Measurements from ENCODE around the gene SPCS1. TPM values are rescaled to one million over a fixed set of nuclear protein-coding genes. Genes with fewer than 3 reads are reported as not detected.

SPCS1 gene
- total and polyA plus RNA-seq, 4 donors, result 56.0 to 150 (median 115) TPM

GRCh38 chr3:52710512-52710911, 4.6 kb downstream of the SPCS1 start:
- DNase-seq (ENCODE audit: low read depth in 4 of 6, low spot score in 6 of 6), result no peak
- Histone ChIP-seq H3K4me1 (ENCODE audit: control insufficient read depth, insufficient read depth, low read length) (peaks cover 22% of the 10 kb centered on the region), H3K27ac (ENCODE audit: low read depth, low read length) (no peak overlapping the region), H3K9me3 (ENCODE audit: control insufficient read depth, insufficient read depth, low read length) (no peaks in the 10 kb centered on the region), H3K36me3 (ENCODE audit: control insufficient read depth, insufficient read depth, low read length) (peaks cover 30% of the 10 kb centered on the region), H3K4me3 (ENCODE audit: low read depth, low read length) (no peak overlapping the region), H3K27me3 (ENCODE audit: control insufficient read depth, insufficient read depth, low read length) (no peaks in the 10 kb centered on the region)
- WGBS (ENCODE audit: insufficient coverage), result no CpG with 5 or more reads among the region's 2 CpGs

- H3K9me3 ChIP-seq (ENCODE audit: control insufficient read depth, insufficient read depth, low read length), result no peaks in the 10 kb centered on the region
- WGBS (ENCODE audit: insufficient coverage), result 79% methylated on average over 12 of the region's 17 CpGs
- H3K27ac ChIP-seq (ENCODE audit: low read depth, low read length), result no peak overlapping the region
- peaks cover 35% of the 10 kb centered on the region for H3K36me3 ChIP-seq (ENCODE audit: control insufficient read depth, insufficient read depth, low read length)
- no peak overlapping the region for H3K4me3 ChIP-seq (ENCODE audit: low read depth, low read length)
- H3K4me1 ChIP-seq (ENCODE audit: control insufficient read depth, insufficient read depth, low read length), result peaks cover 14% of the 10 kb centered on the region
- peak in 2 of 6 donors; percentile 4 to 21 for DNase-seq (ENCODE audit: low read depth in 4 of 6, low spot score in 6 of 6)
- H3K27me3 ChIP-seq (ENCODE audit: control insufficient read depth, insufficient read depth, low read length), result no peaks in the 10 kb centered on the region
Measured at GRCh38 chr3:52712291-52713212, 6.6 kb downstream of the SPCS1 start.

GRCh38 chr3:52714335-52715302, 8.7 kb downstream of the SPCS1 start:
- Histone ChIP-seq H3K4me1 (ENCODE audit: control insufficient read depth, insufficient read depth, low read length) (peaks cover 14% of the 10 kb centered on the region), H3K27me3 (ENCODE audit: control insufficient read depth, insufficient read depth, low read length) (no peaks in the 10 kb centered on the region), H3K27ac (ENCODE audit: low read depth, low read length) (no peak overlapping the region), H3K4me3 (ENCODE audit: low read depth, low read length) (no peak overlapping the region), H3K36me3 (ENCODE audit: control insufficient read depth, insufficient read depth, low read length) (peaks cover 40% of the 10 kb centered on the region), H3K9me3 (ENCODE audit: control insufficient read depth, insufficient read depth, low read length) (peaks cover under 1% of the 10 kb centered on the region)
- DNase-seq (ENCODE audit: low read depth in 4 of 6, low spot score in 6 of 6), result no peak
- WGBS (ENCODE audit: insufficient coverage), result 32% methylated on average over 37 of the region's 39 CpGs

GRCh38 chr3:52715714-52716305, 9.9 kb downstream of the SPCS1 start:
- Histone ChIP-seq H3K9me3 (ENCODE audit: control insufficient read depth, insufficient read depth, low read length) (peaks cover 1% of the 10 kb centered on the region), H3K4me3 (ENCODE audit: low read depth, low read length) (no peak overlapping the region), H3K27me3 (ENCODE audit: control insufficient read depth, insufficient read depth, low read length) (no peaks in the 10 kb centered on the region), H3K36me3 (ENCODE audit: control insufficient read depth, insufficient read depth, low read length) (peaks cover 34% of the 10 kb centered on the region), H3K4me1 (ENCODE audit: control insufficient read depth, insufficient read depth, low read length) (peaks cover 14% of the 10 kb centered on the region), H3K27ac (ENCODE audit: low read depth, low read length) (no peak overlapping the region)
- WGBS (ENCODE audit: insufficient coverage), result 96% methylated on average over 10 of the region's 11 CpGs
- DNase-seq (ENCODE audit: low read depth in 4 of 6, low spot score in 6 of 6), result no peak

GRCh38 chr3:52719618-52720017, 13.7 kb downstream of the SPCS1 start:
- no peak for DNase-seq (ENCODE audit: low read depth in 4 of 6, low spot score in 6 of 6)
- Histone ChIP-seq H3K27ac (ENCODE audit: low read depth, low read length) (no peak overlapping the region), H3K36me3 (ENCODE audit: control insufficient read depth, insufficient read depth, low read length) (peaks cover 28% of the 10 kb centered on the region), H3K9me3 (ENCODE audit: control insufficient read depth, insufficient read depth, low read length) (peaks cover 1% of the 10 kb centered on the region), H3K4me3 (ENCODE audit: low read depth, low read length) (no peak overlapping the region), H3K4me1 (ENCODE audit: control insufficient read depth, insufficient read depth, low read length) (peaks cover 5% of the 10 kb centered on the region), H3K27me3 (ENCODE audit: control insufficient read depth, insufficient read depth, low read length) (no peaks in the 10 kb centered on the region)

- H3K9me3 ChIP-seq (ENCODE audit: control insufficient read depth, insufficient read depth, low read length), result peaks cover 1% of the 10 kb centered on the region
- no peaks in the 10 kb centered on the region for H3K27me3 ChIP-seq (ENCODE audit: control insufficient read depth, insufficient read depth, low read length)
- WGBS (ENCODE audit: insufficient coverage), result 94% methylated on average over 4 of the region's 6 CpGs
- no peak for DNase-seq (ENCODE audit: low read depth in 4 of 6, low spot score in 6 of 6)
- no peaks in the 10 kb centered on the region for H3K4me1 ChIP-seq (ENCODE audit: control insufficient read depth, insufficient read depth, low read length)
- no peak overlapping the region for H3K4me3 ChIP-seq (ENCODE audit: low read depth, low read length)
- H3K27ac ChIP-seq (ENCODE audit: low read depth, low read length), result no peak overlapping the region
- peaks cover 16% of the 10 kb centered on the region for H3K36me3 ChIP-seq (ENCODE audit: control insufficient read depth, insufficient read depth, low read length)
Measured at GRCh38 chr3:52721002-52721729, 15.3 kb downstream of the SPCS1 start.

GRCh38 chr3:52721730-52722008, 15.8 kb downstream of the SPCS1 start:
- peaks cover 16% of the 10 kb centered on the region for H3K36me3 ChIP-seq (ENCODE audit: control insufficient read depth, insufficient read depth, low read length)
- H3K27ac ChIP-seq (ENCODE audit: low read depth, low read length), result no peak overlapping the region
- H3K27me3 ChIP-seq (ENCODE audit: control insufficient read depth, insufficient read depth, low read length), result no peaks in the 10 kb centered on the region
- no peak overlapping the region for H3K4me3 ChIP-seq (ENCODE audit: low read depth, low read length)
- peaks cover 1% of the 10 kb centered on the region for H3K9me3 ChIP-seq (ENCODE audit: control insufficient read depth, insufficient read depth, low read length)
- WGBS (ENCODE audit: insufficient coverage), result 100% methylated on average over 1 of the region's 1 CpG
- DNase-seq (ENCODE audit: low read depth in 4 of 6, low spot score in 6 of 6), result no peak
- no peaks in the 10 kb centered on the region for H3K4me1 ChIP-seq (ENCODE audit: control insufficient read depth, insufficient read depth, low read length)

GRCh38 chr3:52722491-52722890, 16.6 kb downstream of the SPCS1 start:
- Histone ChIP-seq H3K36me3 (ENCODE audit: control insufficient read depth, insufficient read depth, low read length) (peaks cover 17% of the 10 kb centered on the region), H3K27me3 (ENCODE audit: control insufficient read depth, insufficient read depth, low read length) (no peaks in the 10 kb centered on the region), H3K4me3 (ENCODE audit: low read depth, low read length) (no peak overlapping the region), H3K27ac (ENCODE audit: low read depth, low read length) (no peak overlapping the region), H3K9me3 (ENCODE audit: control insufficient read depth, insufficient read depth, low read length) (peaks cover 1% of the 10 kb centered on the region), H3K4me1 (ENCODE audit: control insufficient read depth, insufficient read depth, low read length) (no peaks in the 10 kb centered on the region)
- WGBS (ENCODE audit: insufficient coverage), result 100% methylated on average over 6 of the region's 7 CpGs
- no peak for DNase-seq (ENCODE audit: low read depth in 4 of 6, low spot score in 6 of 6)

- Histone ChIP-seq H3K4me1 (ENCODE audit: control insufficient read depth, insufficient read depth, low read length) (no peaks in the 10 kb centered on the region), H3K9me3 (ENCODE audit: control insufficient read depth, insufficient read depth, low read length) (peaks cover 1% of the 10 kb centered on the region), H3K27me3 (ENCODE audit: control insufficient read depth, insufficient read depth, low read length) (no peaks in the 10 kb centered on the region), H3K27ac (ENCODE audit: low read depth, low read length) (no peak overlapping the region), H3K36me3 (ENCODE audit: control insufficient read depth, insufficient read depth, low read length) (peaks cover 18% of the 10 kb centered on the region), H3K4me3 (ENCODE audit: low read depth, low read length) (no peak overlapping the region)
- no peak for DNase-seq (ENCODE audit: low read depth in 4 of 6, low spot score in 6 of 6)
- 100% methylated on average over 3 of the region's 5 CpGs for WGBS (ENCODE audit: insufficient coverage)
Measured at GRCh38 chr3:52723935-52724334, 18.0 kb downstream of the SPCS1 start.
